ENCODE data around the gene AGBL4. TPM values are rescaled to one million over a fixed set of nuclear protein-coding genes. Genes with fewer than 3 reads are reported as not detected.

The AGBL4 gene
- total RNA-seq, 1 donor from 2014 or later = not detected

- H3K4me3 ChIP-seq = no peak overlapping the region
- no peaks in the 10 kb centered on the region for H3K9me3 ChIP-seq
- ATAC-seq = no peak
- H3K4me1 ChIP-seq = no peaks in the 10 kb centered on the region
- no peak for TF ChIP-seq CTCF (IDR thresholded peaks at IDR 0.05)
- intact Hi-C loops (cut with DNase I) = no loop called here
- no peak for DNase-seq
- no peaks in the 10 kb centered on the region for H3K36me3 ChIP-seq
- no peak overlapping the region for H3K27ac ChIP-seq
- no peaks in the 10 kb centered on the region for H3K27me3 ChIP-seq
Measured at GRCh38 chr1:48979940-48980339, 1043.8 kb downstream of the AGBL4 start.

GRCh38 chr1:48978413-48978812 is 1045.3 kb downstream of the AGBL4 start:
- H3K36me3 ChIP-seq = no peaks in the 10 kb centered on the region

GRCh38 chr1:48977273-48977672 is 1046.5 kb downstream of the AGBL4 start:
- intact Hi-C loops (cut with DNase I) = no loop called here
- Histone ChIP-seq H3K4me3 (no peak overlapping the region), H3K36me3 (no peaks in the 10 kb centered on the region), H3K27me3 (no peaks in the 10 kb centered on the region), H3K27ac (no peak overlapping the region), H3K9me3 (no peaks in the 10 kb centered on the region), H3K4me1 (no peaks in the 10 kb centered on the region)
- DNase-seq = no peak
- no peak for TF ChIP-seq CTCF (IDR thresholded peaks at IDR 0.05)
- no peak for ATAC-seq

More at GRCh38 chr1:48978413-48978812, 1045.3 kb downstream of the AGBL4 start:
- Histone ChIP-seq H3K4me3 (no peak overlapping the region), H3K27me3 (no peaks in the 10 kb centered on the region), H3K9me3 (no peaks in the 10 kb centered on the region), H3K4me1 (no peaks in the 10 kb centered on the region), H3K27ac (no peak overlapping the region)
- intact Hi-C loops (cut with DNase I) = no loop called here
- TF ChIP-seq CTCF (IDR thresholded peaks at IDR 0.05) = no peak
- DNase-seq (no peak), ATAC-seq (no peak)

- no peaks in the 10 kb centered on the region for H3K4me1 ChIP-seq
- ATAC-seq = no peak
- no peaks in the 10 kb centered on the region for H3K36me3 ChIP-seq
- DNase-seq = no peak
- no peaks in the 10 kb centered on the region for H3K9me3 ChIP-seq
- intact Hi-C loops (cut with DNase I) = no loop called here
- no peaks in the 10 kb centered on the region for H3K27me3 ChIP-seq
- TF ChIP-seq CTCF (IDR thresholded peaks at IDR 0.05) = no peak
- H3K4me3 ChIP-seq = no peak overlapping the region
- H3K27ac ChIP-seq = no peak overlapping the region
Measured at GRCh38 chr1:48969971-48970370, 1053.8 kb downstream of the AGBL4 start.

GRCh38 chr1:48967318-48967717 is 1056.4 kb downstream of the AGBL4 start:
- ATAC-seq (no peak), DNase-seq (no peak)
- H3K9me3 ChIP-seq = no peaks in the 10 kb centered on the region
- no peaks in the 10 kb centered on the region for H3K27me3 ChIP-seq
- TF ChIP-seq CTCF (IDR thresholded peaks at IDR 0.05) = no peak
- intact Hi-C loops (cut with DNase I) = no loop called here
- H3K36me3 ChIP-seq = no peaks in the 10 kb centered on the region
- H3K27ac ChIP-seq = no peak overlapping the region
- no peak overlapping the region for H3K4me3 ChIP-seq
- no peaks in the 10 kb centered on the region for H3K4me1 ChIP-seq

GRCh38 chr1:48966583-48966982 is 1057.2 kb downstream of the AGBL4 start:
- Histone ChIP-seq H3K4me1 (no peaks in the 10 kb centered on the region), H3K9me3 (no peaks in the 10 kb centered on the region), H3K27ac (no peak overlapping the region), H3K4me3 (no peak overlapping the region), H3K36me3 (no peaks in the 10 kb centered on the region), H3K27me3 (no peaks in the 10 kb centered on the region)
- ATAC-seq (no peak), DNase-seq (no peak)
- intact Hi-C loops (cut with DNase I) = no loop called here
- TF ChIP-seq CTCF (IDR thresholded peaks at IDR 0.05) = no peak

All from upper lobe of right lung (tissue), 1 donor.